ENCODE results near the gene DBN1. TPM values are rescaled to one million over a fixed set of nuclear protein-coding genes. Genes with fewer than 3 reads are reported as not detected.

Gene DBN1
- total and polyA plus RNA-seq, 2 experiments from 2014 or later: 106 to 290 TPM

GRCh38 chr5:177477701-177478477, 4.5 kb upstream of the DBN1 start:
- Histone ChIP-seq H3F3A (replicated peaks; ENCODE audit: low read depth) (peaks cover 19% of the 10 kb centered on the region), H3K79me2 (replicated peaks; ENCODE audit: insufficient read depth) (peaks cover under 1% of the 10 kb centered on the region; the same call in 1 of the 2 replicates), H3K36me3 (ENCODE audit: insufficient read depth) (no peaks in the 10 kb centered on the region), H2AFZ (no peak overlapping the region), H3K4me2 (no peak overlapping the region), H3K4me3 (no peak overlapping the region), H3K9me2 (ENCODE audit: insufficient read depth) (no peaks in the 10 kb centered on the region), H4K20me1 (replicated peaks; ENCODE audit: insufficient read depth) (no peaks in the 10 kb centered on the region; the same call in 1 of the 2 replicates), H3K27ac (ENCODE audit: low read depth) (0 out of 2 replicates have a peak overlapping the region, but pooled peaks have one; percentile 45), H3K27me3 (ENCODE audit: insufficient read depth) (no peaks in the 10 kb centered on the region), H3K4me1 (ENCODE audit: insufficient read depth) (peaks cover 20% of the 10 kb centered on the region)
- Mint-ChIP-seq H3K9me3 (no peaks in the 10 kb centered on the region), H3K36me3 (ENCODE audit: low read depth) (peaks cover 17% of the 10 kb centered on the region), H3K27ac (peak overlapping the region; percentile 88; the same call in 1 of the 2 replicates), H3K4me3 (no peak overlapping the region; the same call in 2 of the 3 replicates), H3K27me3 (ENCODE audit: insufficient read depth, low read depth, poor library complexity) (peaks cover 26% of the 10 kb centered on the region), H3K4me1 (peaks cover 38% of the 10 kb centered on the region)
- ATAC-seq (no peak), DNase-seq (ENCODE audit: low spot score) (no peak)
- no peak for TF ChIP-seq ETS1 (IDR thresholded peaks at IDR 0.05)
- no peak for TF ChIP-seq JUNB (IDR thresholded peaks at IDR 0.05; ENCODE audit: unreplicated experiment)
- no peak for TF ChIP-seq REST (IDR thresholded peaks at IDR 0.05; ENCODE audit: unreplicated experiment)
- TF ChIP-seq ZNF114 (CRISPR knock-in tag; IDR thresholded peaks at IDR 0.05): no peak
- TF ChIP-seq NANOG (IDR thresholded peaks at IDR 0.05; ENCODE audit: borderline replicate concordance): no peak
- no peak for TF ChIP-seq STAT1 (IDR thresholded peaks at IDR 0.05; ENCODE audit: unreplicated experiment)
- TF ChIP-seq EZH2 (IDR thresholded peaks at IDR 0.05; ENCODE audit: low read depth, unreplicated experiment): no peak
- no peak for TF ChIP-seq EZH2phosphoT487 (IDR thresholded peaks at IDR 0.05; ENCODE audit: unreplicated experiment)
- TF ChIP-seq POLR2AphosphoS5 (IDR thresholded peaks at IDR 0.05; ENCODE audit: low read depth): no peak
- TF ChIP-seq CREB1 (CRISPR knock-in tag; IDR thresholded peaks at IDR 0.05; ENCODE audit: low read depth): no peak
- no peak for TF ChIP-seq ZNF331 (CRISPR knock-in tag; IDR thresholded peaks at IDR 0.05; ENCODE audit: low read depth)
- TF ChIP-seq ZNF462 (CRISPR knock-in tag; IDR thresholded peaks at IDR 0.05): no peak
- TF ChIP-seq CTCF (conservative IDR thresholded peaks at IDR 0.05; ENCODE audit: low read depth in 2 of 2): no peak
